Progenitor cell of endocrine pancreas (in vitro differentiated cells): ENCODE data around the gene VPS13C. TPM values are rescaled to one million over a fixed set of nuclear protein-coding genes. Genes with fewer than 3 reads are reported as not detected.

Source experiments
- DNase-seq: peaks from one replicate; pipeline ENCODE4 v3.0.0; 2021; ENCODE audit warnings: low spot score; ENCODE audit not compliant: unreplicated experiment
- H3K27ac Mint-ChIP-seq: 2 replicates; pipeline ENCODE4 v1.8.0; 2021; ENCODE audit warnings: mild to moderate bottlenecking, moderate library complexity, mixed read lengths
- H3K27me3 Mint-ChIP-seq: 2 replicates; pipeline ENCODE4 v1.8.0; 2021; ENCODE audit warnings: mixed read lengths
- H3K36me3 Mint-ChIP-seq: 2 replicates; pipeline ENCODE4 v1.8.0; 2022; ENCODE audit warnings: mixed read lengths; ENCODE audit not compliant: insufficient read depth
- H3K4me1 Mint-ChIP-seq: 2 replicates; pipeline ENCODE4 v1.8.0; 2021; ENCODE audit warnings: low read depth, mixed read lengths
- H3K4me3 Mint-ChIP-seq: 2 replicates; pipeline ENCODE4 v1.8.0; 2021; ENCODE audit warnings: low read depth, mild to moderate bottlenecking, moderate library complexity, mixed read lengths
- H3K9me3 Mint-ChIP-seq: 2 replicates; pipeline ENCODE4 v1.8.0; 2021; ENCODE audit warnings: low read depth, mixed read lengths
- CTCF ChIP-seq: fragments of 200-600 bp; sonication (generic); IDR thresholded peaks from one replicate; pipeline ENCODE4 v1.5.0; 2021; ENCODE audit warnings: antibody characterized with exemption, mild to moderate bottlenecking; ENCODE audit not compliant: unreplicated experiment
- total RNA-seq: library from RNA; stranded (reverse); gene quantifications from 2 replicates; pipeline ENCODE4 v1.2.1, GENCODE V29; 2021

Gene VPS13C
- total RNA-seq, 1 donor from 2014 or later, result 47.7 TPM

GRCh38 chr15:62066663-62067447 lies 6.6 kb upstream of the VPS13C start, which contains the start of gene C2CD4A:
TSS of gene C2CD4A (plus strand) at chr15:62066977. CDS start at chr15:62067614, 637 bp downstream.
- H3K9me3 Mint-ChIP-seq, result no peaks in the 10 kb centered on the region
- DNase-seq, result peak; percentile 63
- H3K27me3 Mint-ChIP-seq, result peaks cover 64% of the 10 kb centered on the region
- H3K27ac Mint-ChIP-seq, result peak within 1 kb of the TSS; percentile 73
- H3K4me3 Mint-ChIP-seq, result peak within 1 kb of the TSS; percentile 70
- H3K36me3 Mint-ChIP-seq, result no peaks in the 10 kb centered on the region
- peak; percentile 46 for TF ChIP-seq CTCF
- peaks cover 9% of the 10 kb centered on the region for H3K4me1 Mint-ChIP-seq

- Mint-ChIP-seq H3K36me3 (no peaks in the 10 kb centered on the region), H3K4me1 (peaks cover 15% of the 10 kb centered on the region), H3K27me3 (peaks cover 65% of the 10 kb centered on the region), H3K4me3 (no peak overlapping the region), H3K9me3 (no peaks in the 10 kb centered on the region), H3K27ac (no peak overlapping the region)
- no peak for TF ChIP-seq CTCF
- no peak for DNase-seq
Measured at GRCh38 chr15:62063825-62064635, 3.8 kb upstream of the VPS13C start.

- peak overlapping the region; percentile 94 for H3K27ac Mint-ChIP-seq
- no peak for DNase-seq
- peak overlapping the region; percentile 96 for H3K4me3 Mint-ChIP-seq
- no peak for TF ChIP-seq CTCF
- peaks cover 7% of the 10 kb centered on the region for H3K4me1 Mint-ChIP-seq
- H3K36me3 Mint-ChIP-seq, result peaks cover 2% of the 10 kb centered on the region
- H3K27me3 Mint-ChIP-seq, result peaks cover 42% of the 10 kb centered on the region
- H3K9me3 Mint-ChIP-seq, result no peaks in the 10 kb centered on the region
Measured at GRCh38 chr15:62060896-62061280, 641 bp upstream of the VPS13C start.

GRCh38 chr15:62059816-62060112 lies 483 bp downstream of the VPS13C start:
- peak overlapping the region; percentile 96 for H3K4me3 Mint-ChIP-seq
- H3K9me3 Mint-ChIP-seq, result no peaks in the 10 kb centered on the region
- H3K27me3 Mint-ChIP-seq, result peaks cover 34% of the 10 kb centered on the region
- no peak for TF ChIP-seq CTCF
- H3K4me1 Mint-ChIP-seq, result peaks cover 11% of the 10 kb centered on the region
- no peak for DNase-seq
- H3K36me3 Mint-ChIP-seq, result peaks cover 2% of the 10 kb centered on the region
- H3K27ac Mint-ChIP-seq, result peak overlapping the region; percentile 93

- Mint-ChIP-seq H3K27ac (peak overlapping the region; percentile 93), H3K4me1 (peaks cover 16% of the 10 kb centered on the region), H3K27me3 (peaks cover 32% of the 10 kb centered on the region), H3K36me3 (peaks cover 2% of the 10 kb centered on the region), H3K9me3 (no peaks in the 10 kb centered on the region), H3K4me3 (peak overlapping the region; percentile 96)
- TF ChIP-seq CTCF, result peak; percentile 30
- DNase-seq, result no peak
Measured at GRCh38 chr15:62059108-62059815, 985 bp downstream of the VPS13C start.
